HG03045 (cell line): ENCODE results near the gene THAP11.
"Not testable (repeated sequence)": the region's sequence is repeated elsewhere in the genome, so short reads cannot be mapped to it uniquely, and the experiment has no call there.

ENCODE experiments used
- ATAC-seq: cut with Tn5 transposase; IDR thresholded peaks from one replicate; pipeline ENCODE4 v1.9.1; 2021; ENCODE audit warnings: mild to moderate bottlenecking, moderate library complexity; ENCODE audit not compliant: unreplicated experiment

THAP11 gene

DNA sequence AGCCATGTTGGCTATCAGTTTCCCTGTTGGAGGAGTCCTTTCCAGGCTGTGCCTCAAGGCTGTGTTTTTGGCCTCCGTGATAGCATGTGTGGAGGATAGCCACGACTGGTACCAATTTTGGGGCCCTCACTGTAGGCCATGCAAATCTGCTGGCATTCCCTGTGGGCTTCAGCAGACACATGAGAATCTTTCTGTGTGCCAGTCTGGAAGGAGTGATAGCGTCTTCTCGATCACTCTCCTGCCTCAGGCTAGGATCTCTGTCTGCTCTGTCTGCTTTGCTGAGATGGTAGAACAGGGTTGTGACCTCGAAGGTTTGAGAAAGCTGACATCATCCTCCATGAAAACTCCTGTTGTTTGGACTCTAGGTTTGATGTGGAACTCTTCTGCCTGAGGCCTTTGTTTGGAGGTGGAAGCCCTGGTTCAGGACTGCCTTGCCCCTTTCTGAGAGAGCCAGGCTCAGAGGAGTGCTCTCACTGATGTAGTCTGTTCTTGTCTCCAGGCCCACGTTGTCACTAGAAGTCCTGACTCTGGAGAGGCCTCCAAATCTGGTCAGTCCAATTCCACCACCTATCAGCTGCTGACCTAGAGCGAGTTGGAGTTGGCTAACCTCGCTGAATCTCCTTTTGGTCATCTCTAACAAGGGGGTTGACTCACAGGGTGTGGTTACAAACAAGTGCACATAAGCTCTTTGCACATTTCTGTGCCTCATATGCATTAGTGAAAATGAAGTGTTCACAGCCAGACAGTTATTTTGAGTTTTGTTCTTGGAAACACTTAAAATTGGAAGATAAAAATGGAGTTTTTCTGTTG is 18.7 kb downstream of the THAP11 start:
- no peak for ATAC-seq

DNA sequence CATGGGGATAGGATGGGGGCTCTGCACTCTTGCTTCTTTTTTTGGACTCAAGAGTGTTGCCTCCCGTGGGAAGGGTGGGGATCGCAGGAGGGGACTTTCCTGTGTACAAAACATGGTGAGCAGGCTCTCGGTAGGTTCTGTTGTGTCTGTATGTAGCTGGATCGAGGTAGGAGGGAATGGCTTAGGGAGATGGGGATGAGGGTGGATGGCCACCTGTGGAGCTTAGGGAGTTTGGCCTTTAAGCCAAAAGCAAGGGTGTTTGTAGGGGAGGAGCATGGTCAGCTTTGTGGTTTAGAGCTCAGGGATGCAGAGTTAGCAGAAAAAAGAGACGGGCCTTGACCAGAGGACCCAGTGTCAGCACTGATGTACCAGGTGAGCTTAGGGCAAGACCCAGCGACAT is 19.8 kb downstream of the THAP11 start:
- ATAC-seq, result no peak

DNA sequence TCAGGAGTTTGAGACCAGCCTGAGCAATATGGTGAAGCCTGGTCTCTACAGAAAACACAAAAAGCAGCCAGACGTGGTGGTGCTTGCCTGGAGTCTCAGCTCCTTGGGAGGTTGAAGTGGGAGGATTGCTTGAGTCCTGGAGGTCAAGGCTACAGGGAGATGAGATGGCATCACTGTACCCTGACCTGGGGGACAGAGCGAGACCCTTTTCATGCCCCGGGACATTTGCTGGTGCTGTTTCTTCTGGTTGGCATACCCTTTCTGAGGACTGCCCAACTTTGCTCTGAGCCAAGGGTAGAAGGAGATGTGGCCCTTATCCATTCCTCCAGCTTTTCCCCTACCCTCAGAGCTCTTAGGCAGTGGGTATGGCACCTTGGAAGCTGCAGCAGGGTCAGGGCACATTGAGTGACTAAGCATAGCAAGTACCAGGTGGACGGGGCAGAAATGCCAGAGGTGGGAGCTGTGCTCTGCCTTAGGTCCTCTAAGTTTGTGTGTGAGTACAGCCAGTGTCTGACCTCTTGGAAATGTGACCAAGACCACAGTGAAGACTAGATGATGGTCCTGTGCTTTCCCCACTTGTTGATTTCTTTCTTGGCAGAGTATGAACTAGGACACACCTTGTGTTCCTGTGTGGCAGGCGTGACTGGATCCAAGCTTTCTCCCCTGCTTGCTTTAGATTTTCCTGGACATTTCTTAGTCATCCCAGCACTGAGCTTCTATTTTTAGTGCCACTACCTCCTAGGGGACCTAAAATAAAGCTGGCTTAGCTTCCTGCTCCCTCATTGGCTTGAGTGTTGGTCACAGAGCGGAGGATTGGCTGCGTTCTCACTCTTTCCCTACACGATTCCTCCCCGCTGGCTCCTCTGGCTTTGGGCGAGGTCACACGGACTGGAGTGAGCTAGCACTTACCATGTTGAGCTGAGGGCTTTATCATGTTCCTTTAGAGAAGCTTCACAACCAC is 20.8 kb downstream of the THAP11 start:
- ATAC-seq, result no peak

DNA sequence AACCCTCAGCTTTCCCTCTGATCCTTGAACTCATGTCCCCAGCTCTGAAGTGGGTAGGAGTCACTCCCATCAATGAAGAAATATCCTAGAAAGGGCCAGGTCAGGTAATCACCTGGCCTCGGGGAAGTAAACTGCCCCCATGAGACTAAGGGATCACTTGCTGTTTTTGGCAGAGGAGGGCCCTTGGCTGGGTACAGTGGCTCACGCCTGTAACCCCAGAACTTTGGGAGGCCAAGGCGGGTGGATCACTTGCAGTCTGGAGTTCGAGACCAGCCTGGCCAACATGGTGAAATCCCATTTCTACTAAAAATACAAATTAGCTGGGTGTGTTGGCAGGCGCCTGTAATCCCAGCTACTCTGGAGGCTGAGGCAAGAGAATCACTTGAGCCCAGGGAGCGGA is 21.9 kb downstream of the THAP11 start:
- not testable (repeated sequence) for ATAC-seq

DNA sequence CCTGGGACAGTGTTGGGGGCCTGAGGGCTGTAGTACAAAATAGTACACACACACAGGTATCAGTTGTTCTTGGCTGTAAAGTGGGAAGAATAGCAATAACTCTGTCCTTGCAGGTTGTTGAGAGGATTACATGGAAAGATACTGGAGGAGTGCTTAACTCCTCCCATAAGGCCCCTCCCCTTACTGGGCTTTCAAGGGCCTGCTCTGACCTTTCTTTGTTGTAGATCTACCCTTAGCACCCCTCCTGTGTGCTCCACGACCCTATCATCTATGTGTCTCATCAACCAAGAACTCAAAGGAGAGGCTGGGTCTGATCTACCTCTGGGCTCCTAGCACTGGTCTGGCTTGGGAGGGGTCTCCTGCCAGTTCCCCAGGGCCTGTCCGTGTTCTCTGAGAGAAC is 22.5 kb downstream of the THAP11 start:
- ATAC-seq, result no peak

DNA sequence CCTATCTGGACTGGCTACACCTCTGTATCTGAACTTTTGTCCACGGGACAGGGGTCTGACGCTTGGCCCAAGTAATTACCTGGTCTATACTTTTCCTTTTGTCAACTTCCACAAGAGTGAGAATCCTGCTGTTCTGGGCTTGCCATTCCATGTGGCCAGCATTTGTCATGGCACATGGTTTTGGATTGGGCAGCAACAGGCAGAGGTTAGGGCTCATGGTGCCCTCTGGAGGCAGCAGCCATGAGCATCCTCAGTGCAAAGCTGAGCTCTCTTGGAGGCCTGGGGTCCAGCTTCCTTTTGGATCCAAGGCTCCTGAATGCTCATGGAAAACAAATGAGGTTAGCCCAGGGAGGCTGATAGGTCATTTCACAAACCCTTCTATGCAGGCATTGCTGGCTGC is 23.2 kb downstream of the THAP11 start:
- no peak for ATAC-seq

DNA sequence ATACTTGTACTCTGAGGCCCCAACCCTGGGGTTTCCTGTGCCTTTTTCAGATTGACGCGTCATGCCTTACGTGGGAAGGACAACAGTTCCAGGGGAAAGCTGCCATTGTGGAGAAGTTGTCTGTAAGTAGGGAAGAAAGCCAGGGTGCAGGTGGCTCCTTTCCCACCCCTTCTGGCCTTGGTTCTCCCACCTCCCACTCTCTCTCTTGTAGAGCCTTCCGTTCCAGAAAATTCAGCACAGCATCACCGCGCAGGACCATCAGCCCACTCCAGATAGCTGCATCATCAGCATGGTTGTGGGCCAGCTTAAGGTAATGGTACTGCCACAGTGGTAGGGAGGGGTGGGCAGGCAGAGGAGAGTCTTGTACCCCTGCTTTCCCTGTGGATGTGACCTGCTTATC is 26.2 kb downstream of the THAP11 start:
- ATAC-seq, result no peak

DNA sequence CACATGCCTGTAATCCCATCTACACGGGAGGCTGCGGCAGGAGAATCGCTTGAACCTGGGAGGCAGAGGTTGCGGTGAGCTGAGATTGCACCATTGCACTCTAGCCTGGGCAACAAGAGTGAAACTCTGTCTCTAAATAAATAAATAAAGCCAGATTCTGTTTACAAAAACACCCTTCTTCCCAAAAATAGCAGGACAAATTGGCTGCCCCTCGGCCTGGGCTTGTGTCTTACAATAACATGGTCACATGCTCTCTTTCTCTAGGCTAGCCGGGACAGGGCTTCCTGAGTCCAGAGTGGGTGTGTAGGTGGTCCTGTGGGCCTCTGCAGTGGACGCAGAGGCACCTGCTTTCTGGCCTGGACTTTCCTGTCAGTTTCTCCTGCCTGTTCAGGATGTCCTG is 27.5 kb downstream of the THAP11 start:
- no peak for ATAC-seq

DNA sequence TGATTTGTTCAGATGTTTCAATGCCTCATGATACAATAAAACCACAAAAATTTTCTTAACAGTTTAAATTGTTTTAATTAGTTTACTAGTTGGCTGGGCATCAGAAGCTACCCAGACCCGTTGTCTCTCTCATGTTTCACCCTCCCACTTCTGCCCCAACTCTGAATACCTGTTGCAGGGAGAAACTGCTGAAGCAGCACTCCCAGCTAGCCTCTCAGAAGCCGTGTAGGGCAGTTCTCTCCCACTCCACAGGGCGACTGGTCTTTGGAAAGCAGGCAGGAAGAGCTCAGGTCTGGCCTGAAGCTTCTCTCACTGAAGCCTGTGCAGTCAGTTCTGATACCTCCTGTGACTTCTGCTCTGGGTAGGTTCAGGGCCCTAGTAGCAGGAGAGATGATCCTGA is 29.1 kb downstream of the THAP11 start:
- ATAC-seq, result no peak

DNA sequence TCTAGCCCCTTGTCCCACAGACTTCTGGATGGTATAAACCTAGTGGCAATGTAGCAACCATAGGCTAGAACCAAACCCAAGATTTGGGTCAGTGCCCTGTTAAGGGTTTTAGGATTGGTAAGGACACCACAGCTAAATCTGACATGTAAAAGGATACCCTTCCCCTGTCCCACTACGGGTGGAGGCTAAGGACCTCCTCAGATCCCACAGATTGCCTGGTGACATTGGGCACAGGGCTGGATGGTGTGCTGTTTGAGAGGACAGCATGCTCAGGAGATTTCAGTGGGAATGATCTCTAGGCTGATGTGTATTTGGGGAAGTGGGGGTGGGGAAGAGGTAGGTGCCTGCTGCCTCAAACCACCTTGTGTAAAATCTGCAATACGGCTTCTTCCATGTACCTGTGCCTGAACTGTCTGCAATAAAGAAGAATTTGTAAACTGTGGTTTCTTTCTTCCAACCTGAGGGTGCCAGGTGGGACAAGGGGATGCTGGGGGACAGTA is 30.1 kb downstream of the THAP11 start:
- no peak for ATAC-seq

DNA sequence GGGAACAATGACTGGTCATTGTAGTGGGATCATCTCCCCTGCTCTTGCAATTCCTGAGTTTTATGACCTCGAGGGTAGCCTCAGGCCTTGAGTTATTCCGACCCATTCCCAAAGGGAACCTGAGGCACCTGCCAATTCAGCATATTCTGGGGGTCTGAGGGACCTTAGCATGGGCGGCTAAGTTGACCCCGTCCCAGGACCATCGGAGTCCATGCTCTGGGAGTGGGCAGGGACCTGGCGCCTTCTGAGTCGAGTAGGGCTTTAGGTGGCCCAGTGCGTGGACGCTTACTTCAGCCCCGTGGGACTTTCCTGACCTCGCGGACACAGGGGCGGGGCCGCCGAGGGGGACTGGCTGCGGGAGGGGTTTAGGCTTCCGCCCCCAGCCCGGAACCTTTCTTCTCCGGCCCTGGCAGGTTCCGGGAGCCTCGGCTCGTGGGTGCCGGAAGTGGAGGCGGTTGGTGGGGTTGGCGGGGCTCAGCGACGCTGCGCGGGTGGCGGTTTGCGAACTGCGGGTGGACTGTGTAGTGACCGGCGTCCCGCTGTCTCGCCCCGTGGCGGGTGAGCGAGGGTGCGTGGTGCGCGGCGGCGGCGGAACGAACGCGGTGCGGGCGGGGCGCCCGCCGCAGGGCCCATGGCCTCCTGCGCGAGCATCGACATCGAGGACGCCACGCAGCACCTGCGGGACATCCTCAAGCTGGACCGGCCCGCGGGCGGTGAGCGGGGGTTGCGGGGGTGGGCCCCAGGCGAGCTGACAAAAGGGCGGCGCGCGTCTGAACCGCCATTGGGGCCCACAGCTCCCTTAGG is 30.7 kb downstream of the THAP11 start, which contains the start of gene EDC4:
EDC4 (plus strand) TSS at position 422 of the 804 bp plus-strand sequence; CDS start at position 632, 210 bp downstream.
- ATAC-seq, result peak; percentile 63

DNA sequence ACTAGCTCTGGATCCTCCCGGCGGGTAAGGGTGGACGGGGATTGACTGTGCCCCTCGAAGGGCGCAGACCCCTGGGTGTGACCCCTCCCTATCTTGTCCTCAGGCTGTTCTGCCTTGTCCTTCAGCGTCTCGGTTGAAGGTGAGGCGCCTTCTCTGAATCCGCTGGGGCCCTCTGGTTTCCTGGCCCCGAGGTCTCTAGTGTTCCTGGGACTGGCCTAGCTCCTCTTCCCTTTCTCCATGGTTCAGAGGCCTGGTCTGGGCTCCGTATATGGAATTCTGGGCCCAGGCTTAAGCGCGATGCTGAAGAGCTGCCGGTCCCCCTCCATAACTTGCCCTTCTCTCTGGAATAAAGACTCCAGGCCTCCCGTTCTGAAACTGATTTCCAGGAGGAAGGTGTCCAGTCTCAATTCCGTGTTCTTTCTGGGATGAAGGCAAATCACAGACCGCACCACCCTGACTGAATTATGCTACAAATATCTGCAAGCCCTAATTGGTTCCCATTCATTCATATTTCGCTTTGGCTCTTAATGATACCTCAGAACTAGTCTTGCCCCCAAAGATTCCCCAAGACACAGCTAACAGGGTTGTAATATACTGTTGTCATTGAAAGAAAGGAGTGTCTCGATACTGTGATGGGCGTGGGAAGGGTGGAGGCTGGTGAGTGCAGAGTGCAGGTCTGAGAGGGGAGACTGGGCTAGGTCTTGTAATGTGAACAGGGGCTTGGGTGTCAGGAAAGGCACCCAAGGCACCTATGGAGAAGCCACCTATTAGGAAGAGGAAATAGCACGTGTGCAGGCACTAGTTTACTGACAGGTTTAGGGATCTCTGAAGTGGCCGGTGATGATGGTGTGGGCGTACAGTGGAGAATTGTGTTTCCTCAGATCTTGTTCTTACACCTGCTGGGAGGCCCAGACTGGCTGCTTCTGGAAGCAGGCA is 31.6 kb downstream of the THAP11 start:
- ATAC-seq, result peak; percentile 9

DNA sequence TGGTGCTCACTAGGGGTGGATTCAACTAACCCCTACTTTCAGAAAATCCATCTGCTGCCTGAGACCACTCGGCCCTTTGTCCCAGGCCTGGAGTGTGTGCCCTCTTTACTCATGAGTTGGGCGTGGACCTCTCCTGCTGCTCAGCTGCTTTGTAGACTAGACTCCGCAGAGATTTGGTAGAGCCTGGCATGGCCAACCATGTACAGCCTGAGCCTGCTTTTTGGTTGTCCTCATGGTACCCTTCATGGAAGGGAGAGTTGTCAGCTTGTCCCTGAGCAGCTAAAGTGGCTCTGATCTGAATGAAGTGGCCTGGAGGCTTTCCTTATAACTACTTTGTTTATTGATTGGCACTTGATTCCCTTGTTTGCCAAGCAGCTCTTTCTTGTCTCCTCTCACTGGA is 32.3 kb downstream of the THAP11 start:
- no peak for ATAC-seq

DNA sequence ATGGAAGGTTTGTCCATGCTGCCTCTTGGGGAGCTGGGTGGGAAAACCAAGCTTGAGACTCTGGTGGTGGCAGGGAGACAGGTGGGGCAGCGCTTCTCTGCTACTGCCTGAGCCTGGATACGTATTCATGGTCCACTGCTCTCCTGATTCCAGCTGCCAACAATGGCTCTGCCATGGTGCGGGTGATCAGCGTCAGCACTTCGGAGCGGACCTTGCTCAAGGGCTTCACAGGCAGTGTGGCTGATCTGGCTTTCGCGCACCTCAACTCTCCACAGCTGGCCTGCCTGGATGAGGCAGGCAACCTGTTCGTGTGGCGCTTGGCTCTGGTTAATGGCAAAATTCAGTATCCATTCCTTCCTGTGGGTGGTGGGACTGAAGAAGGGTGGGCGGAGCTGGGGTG is 34.9 kb downstream of the THAP11 start:
- no peak for ATAC-seq

DNA sequence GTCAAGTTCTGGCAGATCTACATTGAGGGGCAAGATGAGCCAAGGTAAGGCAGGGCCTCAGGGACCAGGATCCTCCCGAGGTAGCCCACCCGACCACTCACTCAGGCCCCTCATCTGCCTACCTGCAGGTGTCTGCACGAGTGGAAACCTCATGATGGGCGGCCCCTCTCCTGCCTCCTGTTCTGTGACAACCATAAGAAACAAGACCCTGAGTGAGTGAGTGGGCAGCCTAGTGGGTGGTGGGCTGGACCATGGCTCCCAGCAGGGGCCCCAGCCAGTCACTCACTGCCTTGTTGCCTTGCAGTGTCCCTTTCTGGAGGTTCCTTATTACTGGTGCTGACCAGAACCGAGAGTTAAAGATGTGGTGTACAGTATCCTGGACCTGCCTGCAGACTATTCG is 36.1 kb downstream of the THAP11 start:
- ATAC-seq, result no peak

DNA sequence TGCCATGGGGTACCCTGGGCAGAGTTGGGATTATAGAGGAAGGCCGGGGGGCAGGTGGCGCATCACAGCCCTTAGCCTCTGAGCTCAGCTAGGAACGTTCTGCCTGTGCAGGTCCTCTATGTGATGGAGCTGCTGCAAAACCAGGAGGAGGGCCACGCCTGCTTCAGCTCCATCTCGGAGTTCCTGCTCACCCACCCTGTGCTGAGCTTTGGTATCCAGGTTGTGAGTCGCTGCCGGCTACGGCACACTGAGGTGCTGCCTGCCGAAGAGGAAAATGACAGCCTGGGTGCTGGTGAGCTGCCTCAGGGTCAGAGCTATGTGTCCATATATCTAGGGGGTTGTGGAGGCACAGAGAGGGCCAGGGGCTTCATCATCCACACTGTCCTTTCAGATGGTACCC is 36.7 kb downstream of the THAP11 start:
- no peak for ATAC-seq

DNA sequence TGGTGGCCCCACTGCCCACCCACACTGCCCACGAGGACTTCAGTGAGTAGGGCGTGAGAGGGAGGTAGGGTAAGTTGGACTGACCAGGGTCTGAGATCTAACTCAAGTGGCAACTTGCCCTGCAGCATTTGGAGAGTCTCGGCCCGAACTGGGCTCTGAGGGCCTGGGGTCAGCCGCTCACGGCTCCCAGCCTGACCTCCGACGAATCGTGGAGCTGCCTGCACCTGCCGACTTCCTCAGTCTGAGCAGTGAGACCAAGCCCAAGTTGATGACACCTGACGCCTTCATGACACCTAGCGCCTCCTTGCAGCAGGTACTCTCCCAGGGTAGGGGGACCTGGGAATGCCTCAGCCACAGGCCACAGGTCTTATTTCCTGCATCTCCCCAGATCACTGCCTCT is 37.3 kb downstream of the THAP11 start:
- no peak for ATAC-seq

DNA sequence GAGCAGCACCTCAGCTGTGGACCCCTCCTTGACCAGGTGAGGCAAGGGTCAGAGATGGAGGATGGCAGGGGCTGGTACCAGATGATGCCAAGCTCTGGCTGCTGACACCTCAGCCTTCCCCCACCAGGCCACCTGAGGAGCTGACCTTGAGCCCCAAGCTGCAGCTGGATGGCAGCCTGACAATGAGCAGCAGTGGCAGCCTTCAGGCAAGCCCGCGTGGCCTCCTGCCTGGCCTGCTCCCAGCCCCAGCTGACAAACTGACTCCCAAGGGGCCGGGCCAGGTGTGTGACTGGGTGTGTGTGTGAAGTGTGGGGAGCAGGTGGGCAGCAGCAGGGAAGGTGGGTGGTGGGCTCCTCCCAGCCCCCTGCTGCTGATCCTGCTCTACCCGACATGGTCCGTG is 37.8 kb downstream of the THAP11 start:
- no peak for ATAC-seq

DNA sequence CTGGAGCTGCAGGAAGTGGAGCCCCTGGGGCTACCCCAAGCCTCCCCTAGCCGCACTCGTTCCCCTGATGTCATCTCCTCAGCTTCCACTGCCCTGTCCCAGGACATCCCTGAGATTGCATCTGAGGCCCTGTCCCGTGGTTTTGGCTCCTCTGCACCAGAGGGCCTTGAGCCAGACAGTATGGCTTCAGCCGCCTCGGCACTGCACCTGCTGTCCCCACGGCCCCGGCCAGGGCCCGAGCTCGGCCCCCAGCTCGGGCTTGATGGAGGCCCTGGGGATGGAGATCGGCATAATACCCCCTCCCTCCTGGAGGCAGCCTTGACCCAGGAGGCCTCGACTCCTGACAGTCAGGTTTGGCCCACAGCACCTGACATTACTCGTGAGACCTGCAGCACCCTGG is 38.5 kb downstream of the THAP11 start:
- ATAC-seq, result no peak
